Measurements from ENCODE around the gene ATR. TPM values are rescaled to one million over a fixed set of nuclear protein-coding genes. Genes with fewer than 3 reads are reported as not detected.

Gene ATR
- 28.3 and 33.3 TPM in 2 replicates for total RNA-seq (2021)
- Bru-seq, nascent RNA: percentile 83 among the genes with signal in this experiment
- BruChase-seq, experiment 1, labeled RNA remaining after a 2-hour chase: percentile 89 among the genes with signal in this experiment
- percentile 81 among the genes with signal in this experiment for BruChase-seq, experiment 2, labeled RNA remaining after a 6-hour chase
- long read RNA-seq, full-length matches to known transcripts: 2 of 10 reads
- long read RNA-seq, partial matches to known transcripts: 5 of 10 reads
- long read RNA-seq, other reads (novel, unspliced or antisense): 3 of 10 reads

DNA sequence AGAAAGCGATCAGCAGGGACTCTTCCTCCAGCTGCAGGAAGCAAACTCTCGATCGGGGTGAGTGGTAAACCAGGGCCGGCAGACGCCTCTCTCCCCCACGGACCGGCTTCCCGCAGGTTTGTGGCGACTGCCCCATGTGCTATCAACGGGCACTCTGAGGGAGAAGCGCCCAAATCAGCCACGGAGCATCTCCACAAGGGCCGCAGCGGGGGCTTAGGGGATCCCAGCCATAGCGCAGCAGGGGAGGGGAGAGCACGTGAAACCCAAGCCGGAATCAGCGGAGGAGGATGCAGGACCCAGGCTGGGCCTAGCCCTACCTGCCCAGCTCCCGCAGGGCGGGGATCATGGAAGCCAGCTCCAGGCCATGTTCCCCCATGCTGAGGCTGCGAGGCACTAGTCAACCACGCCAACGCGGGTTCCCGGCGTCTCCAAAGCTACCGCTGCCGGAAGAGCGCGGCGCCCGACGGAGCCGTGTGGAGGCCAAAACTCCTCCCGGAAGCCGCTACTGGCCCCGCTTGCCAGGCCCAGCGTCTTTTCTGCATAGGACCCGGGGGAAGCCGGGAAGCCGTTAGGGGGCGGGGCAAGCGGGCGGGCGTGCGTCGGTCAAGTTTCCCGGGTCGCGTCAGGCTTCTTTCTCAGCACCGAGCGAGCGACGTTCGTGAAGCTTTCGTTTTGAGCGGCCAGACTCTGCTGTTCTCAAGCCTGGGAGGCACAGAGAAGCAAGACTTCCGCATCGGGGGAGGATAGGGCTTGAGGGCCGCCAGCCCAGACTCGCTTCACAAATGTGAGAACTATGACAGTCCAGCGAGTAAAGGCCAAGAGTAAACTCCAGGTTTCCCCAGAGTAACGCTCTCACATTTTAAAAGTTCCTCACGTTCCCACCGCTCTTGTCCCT, at the start of gene ATR:
Gene ATR, minus strand, starts transcription at position 405 of the 895 bp plus-strand sequence. Its CDS starts 29 bp downstream, at position 376.
- H3K27ac ChIP-seq: peak within 1 kb of the TSS; percentile 81
- peaks cover 50% of the 10 kb centered on the region for H3K79me2 ChIP-seq (ENCODE audit: low read depth)
- H3K4me2 ChIP-seq: peak within 1 kb of the TSS; percentile 96
- H2AFZ ChIP-seq: peak within 1 kb of the TSS; percentile 94
- no peaks in the 10 kb centered on the region for H3K9me3 ChIP-seq (ENCODE audit: insufficient read depth, low read depth)
- BruUV-seq (replicated peaks): TSS peak; percentile 51
- ChIA-PET CTCF (no interaction called here), POLR2A (ENCODE audit: unreplicated experiment) (interaction anchor here (0.5 to 1.2 kb wide), 6 partner anchors 19 to 422 kb away, joined by 3 to 9 read pairs (median 4); partner anchors contain the start of gene U2SURP)
- no peaks in the 10 kb centered on the region for H3K27me3 ChIP-seq (ENCODE audit: insufficient read depth, low read depth)
- H3K9me2 ChIP-seq (ENCODE audit: insufficient read depth): no peaks in the 10 kb centered on the region
- 0 out of 2 replicates have a peak, but pooled peaks cover 7% of the 10 kb centered on the region for H3K36me3 ChIP-seq (ENCODE audit: low read depth)
- H3F3A ChIP-seq (ENCODE audit: insufficient read depth, low read depth): peaks cover 6% of the 10 kb centered on the region; the same call in 1 of the 2 replicates
- DNase-seq: peak; percentile 89 to 98
- TF ChIP-seq CTCF (conservative IDR thresholded peaks at IDR 0.05): no peak
- no peak for TF ChIP-seq EZH2 (IDR thresholded peaks at IDR 0.05; ENCODE audit: low read depth)
- H4K20me1 ChIP-seq (ENCODE audit: insufficient read depth): no peaks in the 10 kb centered on the region
- H3K4me3 ChIP-seq: peak within 1 kb of the TSS; percentile 98
- intact Hi-C loops (cut with micrococcal nuclease; ENCODE audit: unreplicated experiment): loop anchor here (1.0 to 10.0 kb wide), 4 partner anchors 18 to 422 kb away; partner anchors contain the start of genes PLS1, TRPC1, U2SURP and XRN1
- H3K4me1 ChIP-seq (replicated peaks; ENCODE audit: insufficient read depth): peaks cover 28% of the 10 kb centered on the region

- H4K20me1 ChIP-seq (ENCODE audit: insufficient read depth): no peaks in the 10 kb centered on the region
- DNase-seq: no peak
- no TSS peak for BruUV-seq (replicated peaks)
- 0 out of 2 replicates have a peak, but pooled peaks cover 5% of the 10 kb centered on the region for H3K4me1 ChIP-seq (replicated peaks; ENCODE audit: insufficient read depth)
- no peak overlapping the region for H3K4me3 ChIP-seq
- H3K79me2 ChIP-seq (ENCODE audit: low read depth): 0 out of 2 replicates have a peak, but pooled peaks cover 17% of the 10 kb centered on the region
- no peak overlapping the region for H2AFZ ChIP-seq
- no peak overlapping the region for H3K27ac ChIP-seq
- H3K36me3 ChIP-seq (ENCODE audit: low read depth): no peaks in the 10 kb centered on the region
- no peaks in the 10 kb centered on the region for H3K9me3 ChIP-seq (ENCODE audit: insufficient read depth, low read depth)
- H3F3A ChIP-seq (ENCODE audit: insufficient read depth, low read depth): no peaks in the 10 kb centered on the region; the same call in 1 of the 2 replicates
- no peaks in the 10 kb centered on the region for H3K9me2 ChIP-seq (ENCODE audit: insufficient read depth)
- no peaks in the 10 kb centered on the region for H3K27me3 ChIP-seq (ENCODE audit: insufficient read depth, low read depth)
- TF ChIP-seq CTCF (conservative IDR thresholded peaks at IDR 0.05) (no peak), EZH2 (IDR thresholded peaks at IDR 0.05; ENCODE audit: low read depth) (no peak)
- POLR2A ChIA-PET (ENCODE audit: unreplicated experiment): no interaction called here
- intact Hi-C loops (cut with micrococcal nuclease; ENCODE audit: unreplicated experiment): no loop called here
- CTCF ChIA-PET: no interaction called here
- H3K4me2 ChIP-seq: no peak overlapping the region
Observed at GRCh38 chr3:142626971-142627370, 48.4 kb upstream of the ATR start.

GRCh38 chr3:142625153-142625440, 46.6 kb upstream of the ATR start:
- Histone ChIP-seq H3K36me3 (ENCODE audit: low read depth) (no peaks in the 10 kb centered on the region), H3K79me2 (ENCODE audit: low read depth) (peaks cover 34% of the 10 kb centered on the region), H3K4me1 (replicated peaks; ENCODE audit: insufficient read depth) (0 out of 2 replicates have a peak, but pooled peaks cover 5% of the 10 kb centered on the region), H3K27ac (no peak overlapping the region), H4K20me1 (ENCODE audit: insufficient read depth) (no peaks in the 10 kb centered on the region), H3K9me2 (ENCODE audit: insufficient read depth) (no peaks in the 10 kb centered on the region), H3K27me3 (ENCODE audit: insufficient read depth, low read depth) (no peaks in the 10 kb centered on the region), H3K4me3 (no peak overlapping the region), H3K9me3 (ENCODE audit: insufficient read depth, low read depth) (no peaks in the 10 kb centered on the region), H3F3A (ENCODE audit: insufficient read depth, low read depth) (peaks cover under 1% of the 10 kb centered on the region), H3K4me2 (no peak overlapping the region), H2AFZ (no peak overlapping the region)
- ChIA-PET CTCF (no interaction called here), POLR2A (ENCODE audit: unreplicated experiment) (interaction anchor here (0.5 kb wide), 1 partner anchor 14 kb away, joined by 4 read pairs; no protein-coding TSS in a partner anchor)
- DNase-seq: no peak
- BruUV-seq (replicated peaks): no TSS peak
- intact Hi-C loops (cut with micrococcal nuclease; ENCODE audit: unreplicated experiment): no loop called here
- TF ChIP-seq CTCF (conservative IDR thresholded peaks at IDR 0.05) (no peak), EZH2 (IDR thresholded peaks at IDR 0.05; ENCODE audit: low read depth) (no peak)

All from PC-9 (cell line).